ENCODE measurements around the gene CFAP97D2. TPM values are rescaled to one million over a fixed set of nuclear protein-coding genes. Genes with fewer than 3 reads are reported as not detected.

Gene CFAP97D2
- total RNA-seq, 3 donors from 2014 or later (not counting 1 experiment from before 2014, with no cell fraction given), result 0.45 to 7.7 TPM; not detected in 1

GRCh38 chr13:114235697-114236096 lies 56.6 kb downstream of the CFAP97D2 start:
- peaks cover 37% of the 10 kb centered on the region for H3K36me3 ChIP-seq (ENCODE audit: control insufficient read depth, insufficient read depth, low read length)
- ATAC-seq (no peak), DNase-seq (no peak)
- H3K9me3 ChIP-seq (ENCODE audit: control insufficient read depth, insufficient read depth, low read length), result no peaks in the 10 kb centered on the region
- 67% methylated on average over 10 of the region's 10 CpGs for WGBS (ENCODE audit: insufficient coverage)
- TF ChIP-seq CTCF (IDR thresholded peaks at IDR 0.05), result no peak
- H3K4me1 Mint-ChIP-seq, result peaks cover 18 to 20% of the 10 kb centered on the region in 2 donors
- H3K27ac Mint-ChIP-seq, result peak overlapping the region; percentile 72 to 75
- peak overlapping the region; percentile 94 for H3K4me3 Mint-ChIP-seq
- H3K9me3 Mint-ChIP-seq, result no peaks in the 10 kb centered on the region
- intact Hi-C loops (cut with micrococcal nuclease), result no loop called here
- peak overlapping the region; percentile 74 for H3K4me3 ChIP-seq (ENCODE audit: low read length)
- H3K27me3 Mint-ChIP-seq (ENCODE audit: low read depth in 2 of 2), result no peaks in the 10 kb centered on the region
- H3K36me3 Mint-ChIP-seq, result peaks cover 8% of the 10 kb centered on the region
- H3K27ac ChIP-seq (ENCODE audit: low read length), result no peak overlapping the region
- peaks cover 16% of the 10 kb centered on the region for H3K4me1 ChIP-seq (ENCODE audit: control insufficient read depth, insufficient read depth, low read length)
- H3K27me3 ChIP-seq (ENCODE audit: control insufficient read depth, insufficient read depth, low read length), result no peaks in the 10 kb centered on the region

- Histone ChIP-seq H3K27ac (ENCODE audit: low read length) (no peak overlapping the region), H3K4me3 (ENCODE audit: low read length) (no peak overlapping the region), H3K36me3 (ENCODE audit: control insufficient read depth, insufficient read depth, low read length) (peaks cover 42% of the 10 kb centered on the region), H3K9me3 (ENCODE audit: control insufficient read depth, insufficient read depth, low read length) (no peaks in the 10 kb centered on the region), H3K27me3 (ENCODE audit: control insufficient read depth, insufficient read depth, low read length) (no peaks in the 10 kb centered on the region), H3K4me1 (ENCODE audit: control insufficient read depth, insufficient read depth, low read length) (peaks cover 16% of the 10 kb centered on the region)
- no peak for TF ChIP-seq CTCF (IDR thresholded peaks at IDR 0.05)
- Mint-ChIP-seq H3K27me3 (ENCODE audit: low read depth in 2 of 2) (no peaks in the 10 kb centered on the region), H3K4me3 (peak overlapping the region; percentile 94), H3K36me3 (peaks cover 10% of the 10 kb centered on the region), H3K27ac (peak overlapping the region in 1 of 2 donors; percentile 75), H3K9me3 (no peaks in the 10 kb centered on the region), H3K4me1 (peaks cover 18 to 20% of the 10 kb centered on the region in 2 donors)
- intact Hi-C loops (cut with micrococcal nuclease), result no loop called here
- no CpG with 5 or more reads among the region's 4 CpGs for WGBS (ENCODE audit: insufficient coverage)
- DNase-seq, result no peak
- no peak for ATAC-seq
Observed at GRCh38 chr13:114236227-114236626, 57.2 kb downstream of the CFAP97D2 start.

GRCh38 chr13:114237415-114238112 lies 58.5 kb downstream of the CFAP97D2 start:
- Mint-ChIP-seq H3K9me3 (no peaks in the 10 kb centered on the region), H3K36me3 (peaks cover 15% of the 10 kb centered on the region), H3K27me3 (ENCODE audit: low read depth in 2 of 2) (no peaks in the 10 kb centered on the region), H3K4me1 (peaks cover 18 to 20% of the 10 kb centered on the region in 2 donors), H3K27ac (no peak overlapping the region), H3K4me3 (no peak overlapping the region)
- Histone ChIP-seq H3K36me3 (ENCODE audit: control insufficient read depth, insufficient read depth, low read length) (peaks cover 54% of the 10 kb centered on the region), H3K4me1 (ENCODE audit: control insufficient read depth, insufficient read depth, low read length) (peaks cover 16% of the 10 kb centered on the region), H3K4me3 (ENCODE audit: low read length) (no peak overlapping the region), H3K9me3 (ENCODE audit: control insufficient read depth, insufficient read depth, low read length) (no peaks in the 10 kb centered on the region), H3K27ac (ENCODE audit: low read length) (no peak overlapping the region), H3K27me3 (ENCODE audit: control insufficient read depth, insufficient read depth, low read length) (no peaks in the 10 kb centered on the region)
- WGBS (ENCODE audit: insufficient coverage), result 96% methylated on average over 7 of the region's 7 CpGs
- intact Hi-C loops (cut with micrococcal nuclease), result no loop called here
- DNase-seq (no peak), ATAC-seq (no peak)
- no peak for TF ChIP-seq CTCF (IDR thresholded peaks at IDR 0.05)

GRCh38 chr13:114241918-114242317 lies 62.9 kb downstream of the CFAP97D2 start:
- no peaks in the 10 kb centered on the region for H3K27me3 Mint-ChIP-seq (ENCODE audit: low read depth in 2 of 2)
- H3K27ac Mint-ChIP-seq, result no peak overlapping the region
- Histone ChIP-seq H3K4me3 (ENCODE audit: low read length) (no peak overlapping the region), H3K4me1 (ENCODE audit: control insufficient read depth, insufficient read depth, low read length) (no peaks in the 10 kb centered on the region), H3K27ac (ENCODE audit: low read length) (no peak overlapping the region), H3K27me3 (ENCODE audit: control insufficient read depth, insufficient read depth, low read length) (no peaks in the 10 kb centered on the region), H3K9me3 (ENCODE audit: control insufficient read depth, insufficient read depth, low read length) (no peaks in the 10 kb centered on the region), H3K36me3 (ENCODE audit: control insufficient read depth, insufficient read depth, low read length) (peaks cover 94% of the 10 kb centered on the region)
- H3K9me3 Mint-ChIP-seq, result no peaks in the 10 kb centered on the region
- no peak for TF ChIP-seq CTCF (IDR thresholded peaks at IDR 0.05)
- whole genome bisulfite sequencing (ENCODE audit: insufficient coverage), result 97% methylated on average over 4 of the region's 6 CpGs
- intact Hi-C loops (cut with micrococcal nuclease), result no loop called here
- ATAC-seq, result no peak
- peaks cover 45% of the 10 kb centered on the region for H3K36me3 Mint-ChIP-seq
- peaks cover 0 to 25% of the 10 kb centered on the region in 2 donors for H3K4me1 Mint-ChIP-seq
- no peak for DNase-seq
- no peak overlapping the region for H3K4me3 Mint-ChIP-seq

Data from natural killer cell (primary cell).